Erythroblast (primary cell): ENCODE data around the gene RBM18.

Experiments used
- GATA1 ChIP-seq: IDR thresholded peaks from 2 replicates; pipeline ENCODE4 v1.6.1; 2011; ENCODE audit warnings: low read depth, mild to moderate bottlenecking, control low read depth, low read length, moderate library complexity
- POLR2A ChIP-seq: IDR thresholded peaks from 2 replicates; pipeline ENCODE4 v1.6.1; 2011; ENCODE audit warnings: mild to moderate bottlenecking, low read length

DNA sequence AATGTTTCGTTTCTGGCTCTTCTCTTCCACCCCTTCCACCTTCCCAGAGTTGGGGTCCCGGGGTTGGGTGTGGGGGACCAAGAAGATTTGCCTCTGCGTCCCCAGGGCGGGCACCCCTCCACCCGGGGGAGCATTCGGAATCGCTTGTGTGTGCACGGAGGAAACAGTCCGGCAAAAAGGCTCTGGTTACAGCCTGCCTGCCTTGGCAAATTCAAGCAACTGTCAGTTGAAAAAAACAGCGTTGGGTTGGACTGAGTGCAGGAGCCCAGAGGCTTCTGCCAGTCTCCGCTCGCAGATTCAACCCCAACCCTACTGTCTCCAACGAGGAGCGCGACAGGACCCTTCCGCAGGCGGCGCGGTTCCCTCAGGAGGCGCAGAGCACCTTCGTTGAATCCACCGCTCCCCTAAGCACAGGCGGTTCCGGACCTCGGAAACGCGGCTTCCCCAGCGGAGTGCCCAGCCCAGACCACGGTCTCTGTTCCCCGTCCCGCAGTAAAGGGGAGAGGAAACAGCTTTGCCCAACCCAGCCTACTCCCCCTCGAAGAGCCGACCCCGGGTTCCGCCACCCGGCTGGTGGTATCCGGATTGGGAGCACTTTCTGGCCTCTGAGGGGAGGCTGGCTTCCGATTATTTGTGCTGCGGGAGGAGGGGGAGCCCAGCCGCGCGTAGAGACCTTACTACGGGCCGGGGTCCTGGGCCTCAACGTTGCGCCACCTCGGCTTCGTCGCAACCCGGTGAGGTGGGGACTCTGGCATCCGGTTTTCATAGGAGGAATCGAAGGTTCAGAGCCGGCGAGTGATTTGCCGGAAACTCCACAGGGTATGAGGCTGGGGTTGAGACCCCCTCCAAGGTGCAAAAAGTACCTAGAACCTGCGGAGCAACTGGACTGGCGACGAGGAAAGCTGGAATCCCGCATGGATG, 45.4 kb downstream of the RBM18 start:
- TF ChIP-seq POLR2A = no peak
- no peak for TF ChIP-seq GATA1
